ENCODE results near the gene EPHA2.
A peak's percentile ranks its signal among the peaks of the same experiment; 100 is the strongest.

Gene EPHA2

DNA sequence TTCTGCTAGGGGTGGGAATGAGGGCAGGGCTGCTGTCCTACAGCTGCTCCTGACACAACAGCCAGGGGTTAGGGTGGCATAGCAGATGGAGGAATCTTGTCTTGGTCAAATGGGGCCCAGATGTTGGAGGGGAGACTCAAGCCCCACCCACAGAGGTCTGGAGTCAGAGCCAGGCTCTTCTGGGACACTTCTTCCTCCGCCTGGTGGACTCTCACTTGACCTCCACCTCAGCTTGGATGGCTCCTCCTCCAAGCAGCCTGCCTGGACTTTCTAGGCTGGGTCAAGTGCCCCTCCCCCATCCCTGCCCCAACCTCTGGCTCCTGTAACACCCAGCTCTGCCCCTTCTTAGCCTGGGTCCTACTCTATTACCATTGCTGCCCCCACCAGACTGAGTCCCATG is 35.5 kb downstream of the EPHA2 start:
- DNase-seq (ENCODE audit: low spot score in 2 of 2) (no peak), ATAC-seq (replicated peaks; ENCODE audit: extremely low read depth, poor library complexity, severe bottlenecking) (no peak)
- peaks cover 40% of the 10 kb centered on the region for H3K4me1 Mint-ChIP-seq
- no peak overlapping the region for H3K4me3 Mint-ChIP-seq
- peaks cover 5% of the 10 kb centered on the region for H3K36me3 Mint-ChIP-seq (ENCODE audit: insufficient read depth)
- no peak overlapping the region for H3K27ac Mint-ChIP-seq (ENCODE audit: low read depth)
- no peaks in the 10 kb centered on the region for H3K9me3 Mint-ChIP-seq
- H3K27me3 Mint-ChIP-seq, result no peaks in the 10 kb centered on the region

DNA sequence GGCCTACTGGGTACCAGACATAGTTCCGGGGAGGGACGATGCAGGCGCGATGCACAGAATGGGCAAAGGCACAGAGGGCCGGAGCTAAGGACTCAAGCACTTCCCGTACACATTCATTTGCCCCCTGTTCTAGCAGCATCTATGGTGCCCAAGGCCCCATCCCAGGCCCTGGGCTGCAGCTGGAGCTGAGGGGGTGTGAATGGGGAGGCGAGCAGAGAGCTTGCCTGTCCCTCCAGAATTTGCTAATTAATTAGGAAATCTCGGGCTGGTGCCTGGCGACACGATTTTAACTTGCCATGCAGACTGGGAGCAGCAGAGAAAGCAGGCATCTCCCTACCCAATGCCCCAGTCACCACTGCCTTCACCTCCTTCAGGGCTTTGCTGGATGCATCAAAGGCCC is 35.9 kb downstream of the EPHA2 start:
- H3K4me3 Mint-ChIP-seq, result no peak overlapping the region
- peaks cover 5% of the 10 kb centered on the region for H3K36me3 Mint-ChIP-seq (ENCODE audit: insufficient read depth)
- H3K27me3 Mint-ChIP-seq, result no peaks in the 10 kb centered on the region
- no peaks in the 10 kb centered on the region for H3K9me3 Mint-ChIP-seq
- H3K27ac Mint-ChIP-seq (ENCODE audit: low read depth), result no peak overlapping the region
- H3K4me1 Mint-ChIP-seq, result peaks cover 40% of the 10 kb centered on the region
- ATAC-seq (replicated peaks; ENCODE audit: extremely low read depth, poor library complexity, severe bottlenecking), result no peak
- no peak for DNase-seq (ENCODE audit: low spot score in 2 of 2)

DNA sequence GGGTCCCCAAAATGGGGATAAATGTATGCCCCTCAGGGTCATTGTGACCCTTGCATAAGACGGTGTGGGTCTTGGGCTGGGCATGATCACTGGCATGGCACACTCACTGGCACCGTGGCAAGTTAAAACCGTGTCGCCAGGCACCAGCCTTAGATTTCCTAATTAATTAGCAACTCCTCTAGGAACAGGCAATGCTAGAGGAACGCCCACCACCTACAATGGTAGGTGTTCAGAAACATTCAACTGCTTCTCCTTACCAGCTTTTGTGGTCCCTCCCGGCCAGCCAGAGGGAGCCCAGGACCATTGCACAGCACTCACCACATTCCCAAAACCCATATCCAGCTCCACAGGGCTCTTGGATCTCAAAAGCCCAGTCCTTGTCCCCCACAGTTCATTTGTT is 36.4 kb downstream of the EPHA2 start:
- Mint-ChIP-seq H3K9me3 (no peaks in the 10 kb centered on the region), H3K4me3 (no peak overlapping the region), H3K27me3 (no peaks in the 10 kb centered on the region), H3K4me1 (peaks cover 37% of the 10 kb centered on the region), H3K36me3 (ENCODE audit: insufficient read depth) (peaks cover 5% of the 10 kb centered on the region), H3K27ac (ENCODE audit: low read depth) (no peak overlapping the region)
- DNase-seq (ENCODE audit: low spot score in 2 of 2), result no peak
- no peak for ATAC-seq (replicated peaks; ENCODE audit: extremely low read depth, poor library complexity, severe bottlenecking)

DNA sequence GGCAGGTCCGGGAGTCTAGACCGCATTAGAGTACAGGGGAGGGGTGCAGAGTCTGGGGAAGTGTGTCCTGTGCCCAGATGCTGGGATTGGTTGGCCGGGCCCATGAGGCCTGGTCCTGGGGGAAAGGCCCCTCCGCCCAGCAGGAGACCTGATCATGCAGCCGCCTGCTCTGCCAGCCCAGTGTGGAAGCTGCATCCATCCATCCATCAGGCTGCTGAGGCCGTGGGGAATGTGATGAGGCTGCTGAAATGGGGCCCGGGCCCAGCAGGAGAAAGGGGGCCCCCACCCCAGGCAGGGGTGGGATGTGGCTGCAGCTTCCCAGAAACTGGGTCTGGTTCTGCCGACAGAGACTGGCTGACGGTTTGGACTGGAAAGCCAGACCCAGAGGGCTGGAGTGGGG is 37.2 kb downstream of the EPHA2 start:
- Mint-ChIP-seq H3K4me3 (no peak overlapping the region), H3K9me3 (no peaks in the 10 kb centered on the region), H3K27me3 (no peaks in the 10 kb centered on the region), H3K27ac (ENCODE audit: low read depth) (no peak overlapping the region), H3K36me3 (ENCODE audit: insufficient read depth) (peaks cover 5% of the 10 kb centered on the region), H3K4me1 (peaks cover 29% of the 10 kb centered on the region)
- ATAC-seq (replicated peaks; ENCODE audit: extremely low read depth, poor library complexity, severe bottlenecking), result no peak
- DNase-seq (ENCODE audit: low spot score in 2 of 2), result no peak

DNA sequence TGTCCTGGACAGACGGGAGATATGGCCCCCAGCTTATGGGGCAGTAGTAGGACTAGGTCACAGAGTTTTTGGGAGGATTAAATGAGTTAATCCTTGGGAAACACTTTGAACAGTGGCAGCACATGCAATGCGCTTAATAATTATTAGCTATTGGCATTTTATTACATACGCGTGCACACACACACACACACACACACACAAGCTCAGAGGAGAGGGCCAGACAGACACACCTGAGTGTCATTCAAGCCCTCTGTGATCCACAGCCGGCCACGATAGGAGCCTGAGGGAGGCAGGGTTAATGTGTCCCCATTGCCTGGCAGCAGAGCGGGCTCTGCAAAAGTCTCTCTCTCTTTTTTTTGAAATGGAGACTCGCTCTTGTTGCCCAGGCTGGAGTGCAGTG is 37.9 kb downstream of the EPHA2 start:
- ATAC-seq (replicated peaks; ENCODE audit: extremely low read depth, poor library complexity, severe bottlenecking) (no peak), DNase-seq (ENCODE audit: low spot score in 2 of 2) (no peak)
- H3K36me3 Mint-ChIP-seq (ENCODE audit: insufficient read depth), result peaks cover 5% of the 10 kb centered on the region
- peaks cover 8% of the 10 kb centered on the region for H3K27me3 Mint-ChIP-seq
- H3K9me3 Mint-ChIP-seq, result no peaks in the 10 kb centered on the region
- no peak overlapping the region for H3K27ac Mint-ChIP-seq (ENCODE audit: low read depth)
- H3K4me3 Mint-ChIP-seq, result no peak overlapping the region
- peaks cover 22% of the 10 kb centered on the region for H3K4me1 Mint-ChIP-seq

DNA sequence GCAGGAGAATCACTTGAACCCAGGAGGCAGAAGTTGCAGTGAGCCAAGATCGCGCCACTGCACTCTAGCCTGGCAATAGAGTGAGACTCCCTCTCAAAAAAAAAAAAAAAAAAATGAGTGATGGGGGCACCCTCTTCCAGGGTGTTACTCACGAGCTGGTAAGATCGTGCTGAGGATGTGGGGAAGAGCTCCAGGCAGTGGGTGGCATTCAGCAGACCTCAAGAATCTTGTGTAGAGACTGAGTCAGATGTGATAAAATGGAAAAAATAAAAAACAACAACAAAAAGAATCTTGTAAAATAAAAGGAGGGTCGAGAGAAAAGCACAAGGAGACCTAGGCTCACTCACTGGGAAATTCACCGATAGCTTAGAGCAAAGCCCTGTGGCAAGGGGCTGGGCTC is 38.5 kb downstream of the EPHA2 start:
- Mint-ChIP-seq H3K9me3 (no peaks in the 10 kb centered on the region), H3K36me3 (ENCODE audit: insufficient read depth) (peaks cover 5% of the 10 kb centered on the region), H3K4me3 (no peak overlapping the region), H3K27ac (ENCODE audit: low read depth) (peak overlapping the region; percentile 39), H3K4me1 (peaks cover 17% of the 10 kb centered on the region), H3K27me3 (peaks cover 13% of the 10 kb centered on the region)
- DNase-seq (ENCODE audit: low spot score in 2 of 2), result no peak
- ATAC-seq (replicated peaks; ENCODE audit: extremely low read depth, poor library complexity, severe bottlenecking), result no peak

DNA sequence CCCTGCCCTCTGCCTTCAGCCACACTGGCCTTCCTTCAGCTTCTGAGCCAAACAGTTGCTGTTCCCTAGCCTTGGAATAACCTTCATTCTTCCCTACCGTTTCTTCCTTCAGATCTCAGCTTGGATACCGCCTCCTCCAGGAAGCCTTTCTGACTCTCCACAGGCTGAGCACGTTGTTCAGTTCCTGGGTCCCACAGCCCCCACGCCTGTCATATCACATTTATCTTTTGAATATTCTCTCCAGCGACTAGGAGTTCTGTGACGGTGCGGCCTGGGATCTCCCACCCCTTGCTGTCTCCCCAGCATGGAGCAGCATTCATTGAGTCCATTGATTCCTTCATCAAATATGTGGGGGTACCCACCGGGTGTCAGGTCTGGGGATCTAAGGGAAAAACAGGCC is 39.2 kb downstream of the EPHA2 start:
- no peak for DNase-seq (ENCODE audit: low spot score in 2 of 2)
- peaks cover 5% of the 10 kb centered on the region for H3K36me3 Mint-ChIP-seq (ENCODE audit: insufficient read depth)
- no peaks in the 10 kb centered on the region for H3K9me3 Mint-ChIP-seq
- peak overlapping the region; percentile 39 for H3K27ac Mint-ChIP-seq (ENCODE audit: low read depth)
- H3K4me3 Mint-ChIP-seq, result no peak overlapping the region
- peaks cover 13% of the 10 kb centered on the region for H3K27me3 Mint-ChIP-seq
- H3K4me1 Mint-ChIP-seq, result peaks cover 13% of the 10 kb centered on the region
- no peak for ATAC-seq (replicated peaks; ENCODE audit: extremely low read depth, poor library complexity, severe bottlenecking)

DNA sequence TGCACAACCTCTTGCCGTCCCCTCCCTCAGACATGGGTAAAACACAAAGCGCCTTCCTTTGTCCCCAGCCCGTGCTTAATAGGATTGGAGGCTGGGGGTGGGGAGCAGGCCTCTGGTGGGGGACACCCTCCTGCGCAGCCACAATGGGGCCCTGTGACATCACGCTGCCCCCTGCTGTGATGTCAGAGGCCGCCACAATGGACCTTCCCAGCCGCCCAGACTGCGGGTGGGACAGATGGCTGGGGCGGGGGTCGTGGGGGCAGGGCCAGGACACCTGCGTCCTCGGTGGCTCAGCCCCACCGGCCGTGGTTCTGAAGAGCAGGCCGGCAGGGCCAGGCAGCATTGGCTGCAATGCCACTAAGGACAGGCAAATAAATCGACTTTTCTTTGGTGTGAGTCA is 39.9 kb downstream of the EPHA2 start:
- ATAC-seq (replicated peaks; ENCODE audit: extremely low read depth, poor library complexity, severe bottlenecking) (no peak), DNase-seq (ENCODE audit: low spot score in 2 of 2) (no peak)
- H3K27me3 Mint-ChIP-seq, result peaks cover 13% of the 10 kb centered on the region
- H3K9me3 Mint-ChIP-seq, result no peaks in the 10 kb centered on the region
- H3K4me3 Mint-ChIP-seq, result no peak overlapping the region
- peaks cover 3% of the 10 kb centered on the region for H3K36me3 Mint-ChIP-seq (ENCODE audit: insufficient read depth)
- H3K27ac Mint-ChIP-seq (ENCODE audit: low read depth), result no peak overlapping the region
- peaks cover 11% of the 10 kb centered on the region for H3K4me1 Mint-ChIP-seq

DNA sequence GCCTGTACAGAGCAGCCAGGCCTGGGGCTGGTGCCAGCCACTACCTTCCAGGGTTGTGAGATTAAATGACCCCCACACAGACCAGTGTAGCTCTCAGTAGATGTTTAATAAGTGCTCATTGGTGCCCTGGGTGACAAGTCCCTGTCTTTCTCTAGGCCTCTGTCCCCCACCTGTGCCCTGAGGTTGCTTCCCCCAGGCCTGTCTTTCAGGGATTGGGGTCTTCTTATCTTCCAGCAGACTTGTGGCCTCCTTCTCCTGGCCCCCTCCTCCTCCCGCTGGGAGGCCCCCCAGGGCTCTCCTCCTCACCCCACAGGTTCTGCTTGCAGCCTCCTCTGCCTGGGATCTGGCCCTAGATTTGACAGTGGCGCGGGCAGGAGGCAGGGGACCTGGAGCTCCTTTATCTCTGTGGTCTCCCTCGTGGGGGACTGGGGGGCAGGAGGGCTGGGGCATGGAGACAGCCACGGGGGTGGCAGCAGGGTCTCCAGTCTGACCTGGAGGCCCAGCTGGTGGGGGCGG is 40.3 kb downstream of the EPHA2 start:
- Mint-ChIP-seq H3K4me3 (no peak overlapping the region), H3K36me3 (ENCODE audit: insufficient read depth) (peaks cover 2% of the 10 kb centered on the region), H3K9me3 (no peaks in the 10 kb centered on the region), H3K27ac (ENCODE audit: low read depth) (no peak overlapping the region), H3K27me3 (peaks cover 13% of the 10 kb centered on the region), H3K4me1 (peaks cover 11% of the 10 kb centered on the region)
- ATAC-seq (replicated peaks; ENCODE audit: extremely low read depth, poor library complexity, severe bottlenecking) (no peak), DNase-seq (ENCODE audit: low spot score in 2 of 2) (no peak)

DNA sequence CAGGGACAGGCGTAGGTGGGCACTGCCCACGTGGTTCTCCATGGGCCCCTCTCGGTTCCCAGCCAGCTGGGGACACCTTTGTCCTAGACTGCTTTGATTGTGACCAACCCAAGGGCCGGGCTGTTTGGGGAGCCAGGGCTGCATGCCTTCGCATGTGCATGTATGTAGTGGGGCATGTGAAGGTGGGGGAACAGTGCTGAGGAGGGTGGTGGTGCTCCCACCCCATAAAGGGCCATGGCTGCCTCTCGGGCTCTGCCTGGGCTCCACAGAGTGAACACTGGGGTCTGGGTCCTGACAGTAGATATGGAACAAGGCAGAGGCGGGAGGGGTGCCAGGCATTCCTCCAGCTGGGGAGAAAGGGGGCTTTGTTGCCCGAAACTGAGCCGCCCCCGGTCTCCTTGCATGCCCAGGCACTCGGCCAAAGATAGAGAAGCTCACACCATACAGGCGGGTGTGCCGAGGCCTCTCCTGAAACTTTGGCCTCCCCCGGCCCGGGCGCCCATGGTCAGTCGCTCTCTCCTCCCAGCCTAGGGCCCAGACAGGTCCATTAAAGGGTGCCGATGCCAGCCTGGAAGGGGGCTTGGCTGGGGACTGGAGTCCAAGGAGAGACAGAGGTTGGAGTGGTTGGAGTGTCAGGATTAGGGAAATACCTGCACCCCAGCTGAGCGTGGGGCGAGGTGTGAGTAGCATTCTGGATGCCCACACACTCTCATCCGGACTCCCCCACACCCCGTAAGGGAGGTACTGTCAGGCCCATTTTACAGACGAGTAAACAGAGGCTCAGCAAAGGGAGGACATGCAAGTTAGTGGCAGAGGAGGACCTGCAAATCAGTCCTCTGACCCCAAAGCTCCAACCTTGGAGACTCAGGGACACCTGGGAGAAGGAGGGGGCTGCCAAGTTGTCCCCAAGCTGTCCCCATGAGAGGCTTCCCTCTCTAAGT is 41.1 kb downstream of the EPHA2 start:
- Mint-ChIP-seq H3K27ac (ENCODE audit: low read depth) (no peak overlapping the region), H3K4me3 (no peak overlapping the region), H3K4me1 (peaks cover 11% of the 10 kb centered on the region), H3K27me3 (peaks cover 13% of the 10 kb centered on the region), H3K9me3 (no peaks in the 10 kb centered on the region), H3K36me3 (ENCODE audit: insufficient read depth) (peaks cover 2% of the 10 kb centered on the region)
- no peak for ATAC-seq (replicated peaks; ENCODE audit: extremely low read depth, poor library complexity, severe bottlenecking)
- no peak for DNase-seq (ENCODE audit: low spot score in 2 of 2)

DNA sequence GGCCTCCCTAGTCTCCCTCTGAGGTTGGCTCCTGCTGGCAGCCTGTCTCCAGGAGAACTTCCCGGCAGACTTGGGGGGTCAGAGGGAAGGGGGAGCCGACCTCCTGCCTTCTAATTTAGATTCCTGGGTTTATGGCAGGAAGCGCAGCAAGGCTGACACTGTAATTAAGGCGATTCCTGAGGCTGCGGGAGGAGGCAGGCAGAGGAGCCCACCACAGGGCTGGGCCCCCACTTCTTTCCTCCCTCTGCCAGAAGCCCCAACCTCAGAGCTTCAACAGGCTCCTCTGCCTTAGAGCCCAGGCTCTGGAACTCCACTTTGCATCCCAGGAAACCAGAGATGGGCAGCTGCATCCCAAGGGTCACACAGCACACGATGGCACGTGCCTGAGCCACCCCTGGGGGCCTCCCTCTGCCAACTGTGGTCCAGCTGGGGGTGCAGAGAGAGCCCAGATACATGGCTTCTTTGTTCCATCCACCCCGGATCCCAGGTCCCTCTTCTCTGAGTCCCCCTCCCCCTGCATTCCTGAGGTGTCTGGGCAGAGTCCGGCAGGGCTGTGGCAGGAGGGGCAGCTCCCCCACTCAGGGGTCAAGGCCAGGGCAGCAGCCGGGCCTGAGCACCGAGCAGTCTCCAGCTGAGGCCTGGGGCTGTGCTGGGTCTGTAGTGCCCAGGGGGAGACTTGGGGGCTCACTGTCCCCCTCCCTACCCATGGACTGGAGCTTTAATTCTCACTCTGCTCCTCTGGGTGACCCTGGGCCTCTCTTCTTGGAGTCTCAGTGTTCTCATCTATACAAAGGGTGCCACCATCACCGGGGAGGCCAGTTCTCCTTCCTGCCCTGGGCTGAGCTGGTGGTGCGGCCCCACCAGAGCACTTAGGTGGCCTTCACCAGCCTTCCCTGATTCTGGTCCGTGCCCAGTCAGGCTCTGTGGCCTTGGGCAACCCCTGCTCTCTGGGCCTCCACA is 43.0 kb downstream of the EPHA2 start:
- peaks cover 4% of the 10 kb centered on the region for H3K9me3 Mint-ChIP-seq
- H3K27me3 Mint-ChIP-seq, result peaks cover 19% of the 10 kb centered on the region
- H3K4me3 Mint-ChIP-seq, result no peak overlapping the region
- DNase-seq (ENCODE audit: low spot score in 2 of 2) (no peak), ATAC-seq (replicated peaks; ENCODE audit: extremely low read depth, poor library complexity, severe bottlenecking) (no peak)
- peaks cover 2% of the 10 kb centered on the region for H3K36me3 Mint-ChIP-seq (ENCODE audit: insufficient read depth)
- peaks cover 11% of the 10 kb centered on the region for H3K4me1 Mint-ChIP-seq
- H3K27ac Mint-ChIP-seq (ENCODE audit: low read depth), result no peak overlapping the region

DNA sequence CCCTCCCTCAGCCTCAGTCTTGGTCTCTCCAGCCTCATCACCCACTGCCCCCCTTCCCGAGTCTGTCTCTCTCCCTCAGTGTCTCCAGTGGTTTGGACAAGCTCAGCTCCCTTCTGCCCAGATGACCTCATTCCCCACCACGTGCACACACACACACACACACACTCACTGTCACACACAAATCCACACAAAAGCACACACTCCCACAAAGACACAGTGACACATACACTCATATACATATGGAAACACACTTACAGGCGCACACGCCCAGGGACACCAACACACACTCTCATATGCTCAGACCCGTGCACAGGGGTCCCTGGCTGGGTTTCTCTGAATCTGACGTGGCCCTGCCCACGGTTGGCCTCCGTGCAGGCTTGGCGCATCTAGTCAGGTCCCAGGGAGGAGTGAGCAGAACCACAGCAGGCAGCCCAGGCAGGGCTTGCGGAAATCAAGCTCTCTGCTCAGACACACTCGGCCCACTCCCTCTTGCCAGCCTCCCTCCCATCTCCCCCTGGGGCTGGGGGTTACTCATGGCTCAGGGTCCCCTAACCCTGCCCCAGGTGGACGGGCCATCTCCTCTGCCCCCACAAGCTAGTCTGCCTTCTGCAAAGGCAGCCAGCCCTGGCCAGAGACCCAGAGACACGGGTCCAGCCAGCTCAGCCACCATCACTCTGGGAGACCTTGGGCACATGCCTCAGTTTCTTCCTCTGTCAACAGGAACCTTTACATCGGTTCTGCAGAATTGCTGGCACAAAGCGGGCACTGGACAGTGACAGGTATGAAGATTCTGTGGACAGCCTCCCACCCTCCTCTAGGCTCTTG is 43.9 kb downstream of the EPHA2 start:
- Mint-ChIP-seq H3K4me1 (peaks cover 6% of the 10 kb centered on the region), H3K27me3 (peaks cover 22% of the 10 kb centered on the region), H3K4me3 (no peak overlapping the region), H3K9me3 (peaks cover 7% of the 10 kb centered on the region), H3K27ac (ENCODE audit: low read depth) (no peak overlapping the region), H3K36me3 (ENCODE audit: insufficient read depth) (peaks cover 2% of the 10 kb centered on the region)
- DNase-seq (ENCODE audit: low spot score in 2 of 2), result no peak
- no peak for ATAC-seq (replicated peaks; ENCODE audit: extremely low read depth, poor library complexity, severe bottlenecking)

Data from central memory CD8-positive, alpha-beta T cell (primary cell).